GM12878 (cell line): ENCODE measurements around the gene ALOXE3. TPM values are rescaled to one million over a fixed set of nuclear protein-coding genes. Genes with fewer than 3 reads are reported as not detected.

Experiments used
- ASH2L ChIP-seq: fragments of 300-600, 200-600 bp; sonication (generic); IDR thresholded peaks from 2 replicates; pipeline ENCODE4 v1.6.1; 2017; ENCODE audit warnings: low read depth, mild to moderate bottlenecking, borderline replicate concordance
- ATF3 ChIP-seq: IDR thresholded peaks from 2 replicates; pipeline ENCODE4 v1.6.1; 2011; ENCODE audit warnings: low read depth, mild to moderate bottlenecking, low read length, moderate library complexity, borderline replicate concordance; ENCODE audit errors: extremely low read depth
- ATF7 ChIP-seq: fragments of 450-650 bp; IDR thresholded peaks from 2 replicates; pipeline ENCODE4 v1.6.1; 2016; ENCODE audit warnings: low read depth, mild to moderate bottlenecking
- CBX5 ChIP-seq: sonication (generic); IDR thresholded peaks from 2 replicates; pipeline ENCODE4 v1.6.1; 2016; ENCODE audit warnings: low read depth, moderate library complexity, mild to moderate bottlenecking, inconsistent platforms
- CHD1 ChIP-seq: IDR thresholded peaks from 2 replicates; pipeline ENCODE4 v1.6.1; 2012; ENCODE audit warnings: low read depth, low read length, improper control_type of control experiment
- JUND ChIP-seq: IDR thresholded peaks from 2 replicates; pipeline ENCODE4 v1.6.1; 2012; ENCODE audit warnings: low read depth, mild to moderate bottlenecking, low read length, improper control_type of control experiment, moderate library complexity
- NBN ChIP-seq: fragments of 450-650 bp; IDR thresholded peaks from 2 replicates; pipeline ENCODE4 v1.6.1; 2016
- NFIC ChIP-seq: IDR thresholded peaks from 2 replicates; pipeline ENCODE4 v1.6.1; 2012; ENCODE audit warnings: low read depth, mild to moderate bottlenecking, inconsistent platforms, low read length, moderate library complexity
- POLR2A ChIP-seq: IDR thresholded peaks from 2 replicates; pipeline ENCODE4 v1.6.1; 2011; ENCODE audit warnings: low read depth, mild to moderate bottlenecking, low read length
- RB1 ChIP-seq: fragments of 450-650 bp; formaldehyde crosslinking; IDR thresholded peaks from 2 replicates; pipeline ENCODE4 v1.6.1; 2017; ENCODE audit warnings: mild to moderate bottlenecking, borderline replicate concordance
- RCOR1 ChIP-seq: conservative IDR thresholded peaks from 2 replicates; pipeline ENCODE4 v1.6.1; 2012; ENCODE audit warnings: low read depth, low read length, improper control_type of control experiment
- REST ChIP-seq: IDR thresholded peaks from 2 replicates; pipeline ENCODE4 v1.6.1; 2012; ENCODE audit warnings: mild to moderate bottlenecking, low read depth, low read length
- SMAD1 ChIP-seq: fragments of 450-650 bp; IDR thresholded peaks from 2 replicates; pipeline ENCODE4 v1.6.1; 2018; ENCODE audit warnings: mild to moderate bottlenecking, low read depth; ENCODE audit not compliant: partially characterized antibody
- SMC3 ChIP-seq: IDR thresholded peaks from 2 replicates; pipeline ENCODE4 v1.6.1; 2011; ENCODE audit warnings: low read length, improper control_type of control experiment, borderline replicate concordance
- SRF ChIP-seq, 2 experiments: IDR thresholded peaks; 2 replicates each; pipeline ENCODE4 v1.6.1; 2011; ENCODE audit warnings: low read depth in 2 of 2, low read length in 2 of 2, mild to moderate bottlenecking in 1 of 2, moderate library complexity in 1 of 2
- TBL1XR1 ChIP-seq: IDR thresholded peaks from 2 replicates; pipeline ENCODE4 v1.6.1; 2012; ENCODE audit warnings: low read depth, low read length, improper control_type of control experiment
- ZBTB11 ChIP-seq: fragments of 450-650 bp; formaldehyde crosslinking; IDR thresholded peaks from 2 replicates; pipeline ENCODE4 v1.5.0; 2022; ENCODE audit warnings: mild to moderate bottlenecking, missing genetic modification characterization
- ZNF687 ChIP-seq: fragments of 450-650 bp; IDR thresholded peaks from 2 replicates; pipeline ENCODE4 v1.6.1; 2017; ENCODE audit warnings: mild to moderate bottlenecking, moderate library complexity
- polyA plus RNA-seq, 11 experiments: library from polyadenylated mRNA; depleted of rRNA in 4 of 11; unstranded in 6 of 11; stranded (reverse) in 5 of 11; fragments of >200 nt; fragmentation: Nextera tagmentation in 4 of 11; fragmentation: Illumina TruSeq in 1 of 11; extraction: Ambion mirVana in 4 of 11; extraction: Trizol in 1 of 11; gene quantifications; 1 replicate in 1 of 11; 2 replicates in 10 of 11; pipeline versions ENCODE4 v1.2.1 to v1.2.3, GENCODE V29; 2011 to 2016; ENCODE audit warnings: inconsistent platforms in 2 of 11, missing spikeins in 2 of 11, low read depth in 1 of 11
- total RNA-seq, 4 experiments: library from RNA; depleted of rRNA in 3 of 4; stranded (reverse); fragments of >200 nt in 3 of 4; fragmentation: Illumina TruSeq in 1 of 4; extraction: Trizol in 1 of 4; gene quantifications; 2 replicates each; pipeline versions ENCODE4 v1.2.1 to v1.2.3, GENCODE V29; 2013 to 2021

ALOXE3 gene
- total and polyA plus RNA-seq, 10 of the 15 experiments (the other 5 are each of a cell fraction or from before 2014, with no cell fraction given) = 0.04 TPM; not detected in 9

GRCh38 chr17:8118769-8119580 lies 661 bp upstream of the ALOXE3 start (continued):
- TF ChIP-seq ZNF687 = no peak
- TF ChIP-seq CBX5 = no peak
- TF ChIP-seq SRF (IDR thresholded peaks at IDR 0.05; ENCODE audit: low read depth in 2 of 2, low read length in 2 of 2) = no peak
- TF ChIP-seq SMAD1 = no peak
- TF ChIP-seq TBL1XR1 = peak; percentile 83
- no peak for TF ChIP-seq ATF7
- peak; percentile 85; the same call in 1 of the 2 replicates for TF ChIP-seq RB1
- TF ChIP-seq ASH2L = peak; percentile 45; the same call in 1 of the 2 replicates
- TF ChIP-seq ZBTB11 (CRISPR knock-in tag) = no peak
- peak; percentile 70; the same call in 1 of the 2 replicates for TF ChIP-seq NBN
- TF ChIP-seq NFIC = 0 out of 2 replicates have a peak, but pooled peaks have one; percentile 29
- no peak for TF ChIP-seq REST
- no peak for TF ChIP-seq JUND
- TF ChIP-seq SMC3 = peak; percentile 34; the same call in 1 of the 2 replicates
- TF ChIP-seq ATF3 = no peak
- no peak for TF ChIP-seq POLR2A
- no peak for TF ChIP-seq RCOR1
- no peak for TF ChIP-seq CHD1
